Skin of body (tissue), 2 donors: ENCODE data around the gene KSR1. TPM values are rescaled to one million over a fixed set of nuclear protein-coding genes. Genes with fewer than 3 reads are reported as not detected.
A peak's percentile ranks its signal among the peaks of the same experiment; 100 is the strongest.

ENCODE experiments used
- DNase-seq: peaks from one replicate; lab custom pipeline; 2025; lab: John Stamatoyannopoulos, UW
- total RNA-seq: library from RNA; depleted of rRNA; stranded (reverse); fragments of >200 nt; gene quantifications from one replicate; pipeline ENCODE4 v1.2.3, GENCODE V29; 2014

Gene KSR1
- total RNA-seq, 1 donor from 2014 or later = 32.7 TPM

DNA sequence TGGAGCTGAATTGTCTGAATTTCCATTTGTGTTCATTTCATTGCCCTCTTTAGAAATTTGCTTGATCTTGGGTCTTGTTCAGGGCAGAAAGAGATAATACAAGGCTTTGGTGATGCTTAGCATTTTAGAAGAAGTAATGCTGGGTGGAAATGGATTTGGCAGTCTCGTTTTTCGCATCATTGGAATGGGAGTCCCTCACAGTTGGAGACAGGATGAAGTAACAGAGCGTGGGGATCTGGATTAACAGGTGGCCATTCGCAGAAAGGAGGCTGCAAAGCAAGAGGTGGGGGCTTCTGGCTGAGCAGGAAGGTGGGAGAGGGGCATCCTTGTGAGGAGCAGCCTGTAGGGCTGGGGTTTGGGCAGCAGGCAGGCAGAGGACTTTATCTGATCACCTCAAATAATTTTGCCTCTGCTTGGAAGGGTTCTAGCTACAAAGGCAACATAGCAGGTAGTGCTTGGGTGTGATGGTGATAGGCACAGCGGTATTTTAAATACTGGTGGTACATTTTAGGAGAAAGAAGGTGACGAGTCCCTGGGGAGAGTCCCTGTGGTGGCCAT lies 17.0 kb downstream of the KSR1 start:
- no peak for DNase-seq

DNA sequence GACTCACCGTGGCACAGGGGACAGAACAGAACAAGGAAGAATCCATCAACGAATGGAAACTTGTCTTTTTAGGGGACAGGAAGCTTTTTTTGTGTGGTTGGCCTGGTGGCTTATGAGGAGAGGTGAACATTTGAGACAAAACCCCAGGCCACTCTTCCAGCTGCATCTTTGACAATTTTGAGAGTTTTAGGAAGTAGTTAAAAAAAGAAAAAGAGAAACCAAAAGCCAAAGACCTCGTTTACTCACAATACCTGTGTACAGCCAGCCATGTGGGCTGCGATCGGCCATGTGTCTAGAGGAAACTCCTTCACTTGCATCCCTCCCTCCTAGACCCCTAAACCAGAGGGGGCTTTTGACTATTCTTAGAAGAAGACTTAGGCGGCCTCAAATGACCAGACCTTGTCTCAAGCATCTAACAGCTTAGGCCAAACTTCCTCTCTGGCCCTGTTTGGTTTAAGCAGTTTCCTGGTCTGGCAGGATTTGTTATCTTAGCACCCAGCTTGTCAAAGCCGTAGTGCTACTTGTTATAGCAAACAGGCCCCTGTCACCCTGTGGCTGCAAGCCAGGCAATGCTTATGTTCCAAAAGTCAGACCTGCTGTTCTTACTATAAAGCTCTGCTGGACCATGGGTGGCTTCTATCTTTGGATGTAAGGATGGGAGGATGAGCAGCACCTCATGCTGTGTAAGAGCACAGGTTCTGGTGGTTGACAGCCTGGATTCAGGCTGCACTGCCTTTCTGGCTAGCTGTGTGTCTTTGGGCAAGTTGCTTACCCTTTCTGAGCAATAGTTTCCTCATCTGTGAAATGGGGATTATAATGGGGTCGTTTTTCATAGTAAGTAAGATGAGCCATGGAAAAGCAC lies 17.7 kb downstream of the KSR1 start:
- no peak for DNase-seq

DNA sequence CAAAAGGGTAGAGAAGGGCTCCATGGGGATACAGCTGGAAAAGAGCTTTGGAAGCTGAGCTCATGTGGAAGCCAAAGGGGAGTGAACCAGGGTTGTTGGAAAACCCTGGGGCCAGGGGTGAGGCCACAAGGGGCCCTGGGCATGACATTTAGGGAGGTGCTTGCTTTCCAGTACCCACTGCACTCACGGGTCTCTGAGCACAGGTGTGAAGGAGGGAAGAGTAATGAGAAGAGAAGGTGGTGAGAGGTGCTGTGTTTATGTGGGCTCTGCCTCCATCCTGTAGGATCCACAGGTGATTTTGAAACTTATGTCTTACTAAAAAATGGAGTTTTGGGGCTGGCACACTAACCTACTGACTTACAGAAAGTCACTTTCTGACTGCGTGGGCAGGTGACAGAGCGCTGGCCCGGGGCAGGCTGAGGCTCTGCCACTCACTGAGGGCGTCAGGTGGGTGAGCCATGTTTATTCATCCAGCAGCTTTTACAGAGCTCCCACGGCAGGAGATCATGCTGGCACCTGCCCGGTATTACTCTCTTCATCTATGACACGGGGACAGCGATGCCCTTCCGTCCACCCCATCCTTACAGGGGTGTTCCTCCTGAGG lies 18.9 kb downstream of the KSR1 start:
- DNase-seq = no peak

DNA sequence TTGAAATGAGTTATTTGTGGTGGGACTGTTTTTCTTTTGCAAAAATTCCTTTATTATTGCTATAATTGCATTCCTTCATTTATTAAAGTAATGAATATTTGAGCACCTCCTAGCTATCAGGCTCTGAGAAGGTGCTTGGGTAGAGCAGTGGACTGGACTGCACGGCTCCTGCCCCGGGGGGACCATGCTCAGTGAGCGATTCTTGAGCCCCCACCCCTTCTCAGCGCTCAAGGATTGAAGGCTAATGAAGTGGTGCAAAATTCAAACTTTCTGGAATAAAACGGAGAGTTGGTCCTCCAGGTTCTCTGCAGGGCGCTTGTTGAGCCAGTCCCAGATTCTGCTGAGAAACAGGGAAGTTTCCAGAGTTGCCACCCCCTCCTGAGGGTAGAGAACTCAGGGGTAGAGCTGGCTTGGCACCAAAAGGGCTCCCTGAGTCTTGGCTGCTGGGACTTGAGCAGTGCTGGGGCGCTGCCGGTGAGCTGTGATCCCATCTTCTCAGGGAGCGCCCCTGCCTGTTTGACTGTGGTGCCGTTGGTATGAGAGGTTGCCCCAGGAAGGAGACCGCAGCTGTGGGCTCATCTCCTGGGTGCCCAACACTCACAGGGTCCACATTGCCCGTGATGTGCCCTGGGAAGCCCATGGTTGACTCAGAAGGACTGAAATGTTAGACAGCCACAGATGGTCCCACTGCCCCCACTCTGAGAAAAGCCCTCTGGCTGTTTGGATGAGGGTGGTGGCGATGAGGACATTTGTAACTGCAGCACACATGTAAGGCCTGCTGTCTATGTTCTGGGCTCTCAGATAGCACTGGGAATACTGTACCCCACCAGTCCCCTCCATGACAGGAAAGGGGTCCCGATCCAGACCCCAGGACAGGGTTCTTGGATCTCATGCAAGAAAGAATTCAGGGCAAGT lies 20.0 kb downstream of the KSR1 start:
- no peak for DNase-seq

DNA sequence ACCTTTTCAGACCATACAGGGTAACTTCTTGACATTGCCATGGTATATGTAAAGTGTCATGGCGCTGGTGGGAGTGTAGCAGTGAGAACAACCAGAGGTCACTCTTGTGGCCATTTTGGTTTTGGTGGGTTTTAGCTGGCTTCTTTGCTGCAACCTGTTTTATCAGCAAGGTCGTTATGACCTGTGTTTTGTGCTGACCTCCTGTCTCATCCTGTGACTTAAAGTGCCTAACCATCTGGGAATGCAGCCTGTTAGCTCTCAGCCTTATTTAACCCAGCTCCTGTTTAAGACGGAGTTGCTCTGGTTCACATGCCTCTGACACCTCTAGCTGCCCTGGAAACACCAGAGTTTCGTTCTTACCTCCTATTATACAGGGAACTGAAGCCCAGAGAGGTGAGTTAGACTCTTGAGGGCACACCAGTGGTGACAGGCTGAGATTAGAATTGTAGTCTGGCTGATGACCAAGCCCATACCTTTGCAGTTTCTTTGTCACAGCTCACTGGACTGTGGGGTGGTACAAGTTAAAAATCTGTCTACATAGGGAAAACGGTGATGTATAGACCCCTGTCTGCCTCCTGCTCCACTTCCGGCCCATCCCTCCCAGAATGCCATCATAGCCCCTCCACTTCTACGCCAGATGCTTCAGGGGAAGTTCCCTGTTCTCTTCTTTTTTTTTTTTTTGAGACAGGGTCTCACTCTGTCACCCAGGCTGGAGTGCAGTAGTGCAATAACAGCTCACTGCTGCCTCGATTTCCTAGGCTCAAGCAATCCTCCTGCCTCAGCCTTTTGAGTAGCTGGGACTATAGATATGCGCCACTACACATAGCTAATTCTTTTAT lies 21.0 kb downstream of the KSR1 start:
- DNase-seq = no peak

DNA sequence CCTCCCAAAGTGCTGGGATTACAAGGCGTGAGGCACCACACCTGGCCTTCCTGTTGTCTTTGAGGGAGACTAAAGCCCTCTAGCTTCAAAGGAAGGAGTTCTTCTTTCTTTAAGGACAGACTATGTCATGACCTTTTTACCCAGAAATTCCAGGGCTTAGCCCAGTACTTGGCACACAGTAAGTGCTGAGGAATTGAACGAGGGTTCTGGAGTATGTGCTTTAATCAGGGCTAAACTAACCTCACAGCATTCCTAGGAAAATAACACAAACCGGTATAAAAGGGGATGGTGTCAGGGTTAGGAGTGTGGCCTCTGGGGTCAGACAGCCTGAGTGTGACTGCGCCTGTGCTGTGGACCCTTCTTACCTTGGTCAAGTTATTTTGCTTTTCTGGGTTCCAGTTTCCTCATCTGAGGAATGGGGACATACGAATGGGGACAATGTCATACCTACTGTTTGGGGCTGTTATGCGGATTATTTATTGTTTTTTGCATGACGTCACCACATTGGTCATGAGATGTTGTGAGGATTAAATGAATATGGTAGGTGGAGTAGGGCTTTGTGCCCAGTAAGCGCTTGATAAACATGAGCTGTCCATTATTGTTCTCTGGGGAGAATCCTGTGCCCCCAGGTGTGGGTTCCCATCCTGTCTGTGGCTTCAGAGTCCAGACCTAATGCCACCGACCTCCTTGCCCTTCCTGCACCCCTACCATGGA lies 21.9 kb downstream of the KSR1 start:
- no peak for DNase-seq

DNA sequence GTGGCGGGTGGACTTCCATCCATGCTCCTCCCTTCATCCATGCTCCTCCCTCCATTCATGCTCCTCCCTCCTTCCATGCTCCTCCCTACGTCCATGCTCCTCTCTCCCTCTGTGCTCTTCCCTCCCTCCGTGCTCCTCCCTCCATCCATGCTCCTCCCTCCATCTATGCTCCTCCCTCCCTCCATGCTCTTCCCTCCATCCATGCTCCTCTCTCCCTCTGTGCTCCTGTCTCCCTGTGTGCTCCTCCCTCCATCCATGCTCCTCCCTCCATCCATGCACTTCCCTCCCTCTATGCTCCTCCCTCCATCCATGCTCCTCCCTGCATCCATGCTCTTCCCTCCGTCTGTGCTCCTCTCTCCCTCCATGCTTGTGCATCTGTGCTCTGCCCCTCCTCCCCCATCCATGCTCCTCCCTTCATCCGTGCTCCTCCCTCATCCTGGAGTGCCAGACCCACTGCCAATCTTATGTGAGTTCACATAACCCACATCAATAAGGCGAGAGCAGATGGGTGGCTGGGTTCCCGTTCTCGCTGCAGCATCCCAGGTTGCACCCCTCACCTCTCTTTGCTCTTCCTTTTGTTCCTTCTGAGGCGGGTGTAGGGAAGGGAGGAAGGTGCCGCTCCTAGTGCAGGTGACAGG lies 22.8 kb downstream of the KSR1 start:
- no peak for DNase-seq

DNA sequence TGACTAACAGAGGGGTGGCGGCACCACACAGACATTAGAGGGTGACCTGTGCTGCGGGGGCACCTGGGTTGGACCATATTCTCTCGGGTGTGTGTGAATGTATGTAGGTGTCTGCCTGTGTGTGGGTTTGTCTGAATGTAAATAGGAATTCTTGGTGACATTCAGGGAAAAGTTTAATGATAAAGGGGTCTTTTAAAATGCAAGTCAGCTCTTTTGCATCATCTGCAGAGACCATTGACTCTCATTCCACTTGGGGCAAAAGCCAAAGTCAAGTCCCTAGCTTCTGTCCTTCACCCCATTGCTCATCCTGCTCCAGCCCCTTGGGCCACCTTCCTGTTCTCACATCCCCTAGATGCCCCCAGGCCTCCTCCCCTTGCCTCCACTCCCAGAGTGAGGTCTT lies 23.6 kb downstream of the KSR1 start:
- DNase-seq = no peak

DNA sequence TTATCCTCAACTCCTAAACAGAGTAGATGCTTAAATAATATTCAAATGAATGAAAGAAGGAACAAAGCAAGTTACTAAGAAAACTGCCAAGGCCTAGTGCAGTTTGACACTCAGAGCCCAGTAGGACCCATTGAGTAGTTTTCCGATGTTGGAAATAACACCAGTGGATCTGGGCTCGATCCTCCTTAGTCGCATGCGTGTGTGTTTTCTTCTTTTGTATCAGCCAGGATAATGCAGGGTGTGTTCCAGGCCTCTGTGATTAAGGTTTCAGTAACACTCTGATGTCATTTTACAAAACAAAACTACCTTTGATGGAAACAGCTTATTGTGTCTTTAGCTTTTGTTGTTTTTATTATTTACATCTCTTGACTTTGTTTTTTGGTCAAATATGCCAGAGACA lies 24.5 kb downstream of the KSR1 start:
- DNase-seq = no peak

DNA sequence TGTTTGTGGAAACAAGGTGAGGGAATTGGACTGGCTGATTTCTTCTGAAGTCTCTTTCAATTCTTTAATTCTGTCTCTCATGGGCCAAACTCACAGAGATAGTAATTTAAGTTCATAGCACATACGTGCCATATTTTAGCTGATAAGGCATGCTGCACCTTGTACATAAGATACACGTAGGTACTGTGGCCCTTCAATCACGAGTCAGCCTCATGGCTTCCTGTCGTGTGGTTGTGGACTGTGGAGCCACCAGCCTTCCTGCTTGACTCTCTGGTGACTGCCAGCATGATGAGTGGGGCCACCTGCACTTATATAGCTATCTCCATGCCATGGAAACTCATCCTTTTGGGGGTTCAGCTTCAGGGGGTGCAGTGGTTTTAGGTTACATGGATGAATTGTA lies 25.1 kb downstream of the KSR1 start:
- DNase-seq = no peak

DNA sequence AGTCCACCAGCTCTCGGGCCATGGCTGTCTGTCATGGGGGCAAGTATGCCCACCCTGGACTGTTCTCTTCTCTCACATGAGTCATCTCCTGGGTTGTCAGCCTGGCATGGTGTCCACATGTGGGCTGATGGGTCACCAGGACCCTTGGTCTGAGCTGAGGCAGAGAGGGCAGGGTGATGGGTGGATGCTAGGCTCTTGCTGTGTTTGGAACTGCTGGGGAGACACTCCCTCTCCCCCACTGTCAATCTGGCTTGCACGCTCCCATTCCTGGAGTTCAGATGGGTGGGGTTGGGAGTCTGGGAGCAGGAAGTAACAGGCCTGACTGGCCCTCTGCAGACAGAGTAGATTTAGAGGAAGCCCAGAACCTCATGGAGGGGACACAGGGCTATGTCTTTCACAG lies 28.9 kb downstream of the KSR1 start:
- DNase-seq = no peak

DNA sequence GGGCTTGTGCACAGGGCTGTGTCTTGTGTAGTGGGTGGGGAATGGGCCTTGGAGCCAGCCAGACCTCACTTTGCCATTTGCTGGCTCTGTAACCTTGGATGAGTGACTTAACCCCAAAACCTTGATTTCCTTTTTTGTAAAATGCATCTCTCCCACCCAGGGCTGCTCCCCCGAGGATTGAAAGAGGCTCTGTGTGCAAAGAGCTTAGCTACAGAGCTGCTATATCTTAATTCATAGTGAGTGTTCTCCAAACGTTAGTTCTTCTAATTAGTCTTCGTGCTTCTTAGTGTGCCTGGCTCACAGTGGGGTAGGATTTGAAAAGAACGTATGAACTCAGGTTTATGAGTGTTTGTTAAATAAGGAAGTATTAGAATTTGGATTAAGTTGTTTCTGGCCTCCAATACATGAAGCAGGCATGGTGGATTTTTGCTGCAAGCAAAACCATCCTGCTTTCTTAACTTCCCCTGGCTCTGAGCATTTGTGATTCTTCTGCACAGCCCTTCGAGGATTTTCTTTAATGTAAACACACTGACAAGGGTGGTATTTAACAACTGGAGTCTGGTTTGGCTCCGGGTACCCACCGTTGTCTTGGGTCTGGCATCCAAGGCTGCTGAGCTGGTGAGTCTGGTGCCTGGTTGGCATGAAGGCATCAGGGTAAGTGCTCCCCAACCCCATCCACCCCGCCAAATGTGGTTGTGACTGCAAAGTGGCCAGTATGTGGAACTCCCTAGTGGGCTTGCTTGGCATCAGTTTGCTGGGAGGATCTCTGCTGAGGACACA lies 29.7 kb downstream of the KSR1 start:
- no peak for DNase-seq

DNA sequence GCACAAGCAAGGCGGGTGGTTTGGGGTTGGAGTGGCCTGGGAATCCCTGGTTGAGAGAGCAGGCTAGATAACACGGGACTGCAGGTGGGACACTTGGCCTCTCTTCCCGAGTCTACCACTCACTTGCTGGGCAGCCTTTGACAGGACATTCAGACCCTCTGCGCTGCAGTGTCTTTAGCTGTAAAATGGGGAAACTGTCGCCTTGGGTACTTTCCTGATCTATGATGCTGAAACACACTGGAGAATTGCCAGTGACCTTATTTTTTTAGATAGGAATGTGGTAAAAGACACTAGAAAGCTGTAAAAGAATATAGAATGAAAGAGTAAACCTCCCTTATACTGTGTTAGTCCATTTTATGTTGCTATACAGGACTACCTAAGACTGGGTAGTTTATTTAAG lies 30.5 kb downstream of the KSR1 start:
- no peak for DNase-seq

DNA sequence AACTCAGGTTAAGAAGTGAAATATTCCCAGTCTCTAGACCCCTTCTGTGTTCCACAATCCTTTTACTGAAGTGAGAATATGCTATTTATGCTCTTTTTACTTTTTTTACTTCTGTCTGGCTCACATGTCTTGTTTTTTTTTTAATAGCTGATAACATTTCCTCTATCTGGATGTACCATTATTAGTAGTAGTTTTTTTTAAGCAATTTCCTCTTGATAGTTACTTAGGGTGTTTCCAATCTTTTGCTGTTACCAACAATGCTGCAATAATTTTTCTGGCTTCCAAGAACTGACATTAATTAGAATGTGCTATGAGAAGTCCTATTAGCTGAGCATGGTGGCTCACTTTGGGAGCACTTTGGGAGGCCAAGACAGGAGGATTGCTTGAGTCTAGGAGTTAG lies 32.0 kb downstream of the KSR1 start:
- no peak for DNase-seq

DNA sequence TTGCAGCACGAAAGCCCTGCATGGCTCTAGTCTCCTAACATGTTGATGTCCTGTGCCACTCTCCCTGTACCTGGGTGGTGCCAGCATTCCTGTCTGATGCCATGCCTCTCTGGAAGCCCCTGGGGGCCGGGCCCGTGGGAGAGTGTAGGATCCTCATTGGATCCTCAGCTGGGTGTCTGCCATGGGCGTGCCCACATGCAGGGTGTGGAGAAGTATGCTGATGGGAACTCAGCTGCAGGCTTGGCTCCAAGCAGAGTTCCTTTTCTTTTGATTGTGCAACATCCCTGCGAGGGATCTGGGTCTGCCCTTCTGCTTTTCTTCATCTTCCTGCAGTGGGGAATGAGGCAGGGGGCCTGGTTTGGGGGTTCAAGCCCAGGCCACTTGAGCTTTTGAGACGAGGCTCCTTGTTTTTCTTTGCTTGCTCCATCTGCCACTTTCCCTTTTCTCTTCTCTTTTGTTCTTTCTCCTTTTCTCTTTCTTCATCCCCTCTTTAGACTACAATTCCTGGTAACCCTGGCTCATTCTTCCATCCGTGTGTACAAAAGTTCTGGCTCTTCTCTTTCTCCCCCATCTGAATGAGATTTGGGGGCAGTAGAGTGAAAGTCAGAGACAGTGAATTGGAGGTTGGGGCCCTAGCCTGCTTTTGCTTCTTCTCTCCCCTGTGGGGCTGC lies 32.9 kb downstream of the KSR1 start:
- peak; percentile 30 for DNase-seq

DNA sequence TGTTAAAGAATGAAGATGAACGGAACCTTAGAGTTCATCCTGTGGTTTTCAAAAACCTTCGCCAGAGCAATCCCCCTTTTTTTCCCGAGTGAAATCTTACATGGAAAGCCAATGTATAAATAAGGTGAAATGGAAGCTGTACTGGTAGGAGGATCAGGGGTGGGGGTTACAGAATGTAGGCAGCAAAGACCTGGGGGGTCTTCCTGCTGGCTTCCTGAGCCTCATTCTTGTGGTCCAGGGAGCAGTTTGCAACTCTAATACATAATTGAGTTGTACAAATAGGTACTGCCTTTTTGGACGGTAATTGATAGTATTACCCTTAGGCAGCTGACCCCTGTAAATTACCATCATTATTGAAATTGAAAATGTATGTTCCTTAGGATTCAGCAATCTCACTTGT lies 34.1 kb downstream of the KSR1 start:
- no peak for DNase-seq

DNA sequence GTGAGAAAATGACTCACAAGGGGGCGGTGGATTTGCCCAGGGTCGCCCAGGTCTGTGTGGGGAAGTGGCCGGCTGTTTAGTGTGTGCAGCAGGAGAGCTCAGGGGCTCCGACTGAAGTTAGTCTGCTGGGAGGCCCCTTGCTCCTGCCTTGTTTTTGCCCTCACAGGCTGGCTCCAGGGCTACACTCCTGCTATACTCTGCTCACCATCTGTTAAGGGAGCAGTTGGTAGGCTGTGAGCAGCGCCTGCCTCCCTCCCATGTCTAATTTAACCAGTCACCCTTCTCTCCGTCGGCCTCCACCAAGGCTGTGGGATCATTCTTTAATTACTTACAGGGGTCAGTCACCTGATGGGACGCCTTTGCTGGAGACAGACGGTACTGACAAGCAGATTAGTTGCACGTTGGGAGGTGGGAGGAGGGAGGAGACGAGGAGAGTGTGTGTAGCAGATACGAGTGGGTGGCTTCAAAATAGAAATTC lies 35.5 kb downstream of the KSR1 start:
- no peak for DNase-seq

DNA sequence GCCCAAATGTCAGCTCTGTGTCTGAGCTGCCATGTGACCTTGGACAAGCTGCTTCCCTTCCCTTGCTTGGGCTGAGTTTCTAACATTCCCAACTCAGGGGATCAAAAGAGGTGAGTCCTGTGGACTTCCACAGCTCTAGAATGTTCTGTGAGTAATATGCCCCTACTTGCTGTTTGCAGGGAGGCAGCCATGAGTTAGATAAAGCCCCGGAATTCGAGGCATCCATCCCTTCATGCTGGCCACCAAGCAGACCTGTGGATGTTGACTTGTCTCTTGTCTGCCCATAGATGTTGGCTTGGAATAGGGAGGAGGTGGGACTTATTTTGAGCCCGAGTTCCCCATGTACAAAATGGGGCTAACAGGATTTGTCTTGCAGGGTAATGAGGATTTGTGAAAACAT lies 36.2 kb downstream of the KSR1 start:
- no peak for DNase-seq
